HG03354 (cell line): ENCODE measurements around the gene KCNMA1.

Source experiments
- ATAC-seq: cut with Tn5 transposase; IDR thresholded peaks from one replicate; pipeline ENCODE4 v1.9.1; 2021; ENCODE audit warnings: mild to moderate bottlenecking; ENCODE audit not compliant: unreplicated experiment, poor library complexity, severe bottlenecking

The KCNMA1 gene

GRCh38 chr10:77079592-77080300, 557.9 kb downstream of the KCNMA1 start:
- no peak for ATAC-seq

GRCh38 chr10:77077316-77077945, 560.2 kb downstream of the KCNMA1 start:
- ATAC-seq = no peak

GRCh38 chr10:77075926-77076325, 561.7 kb downstream of the KCNMA1 start:
- no peak for ATAC-seq

- no peak for ATAC-seq
These were observed 563.4 kb downstream of the KCNMA1 start for GRCh38 chr10:77074104-77074624.

GRCh38 chr10:77073663-77073960, 564.0 kb downstream of the KCNMA1 start:
- ATAC-seq = no peak

- ATAC-seq = no peak
These were observed 564.6 kb downstream of the KCNMA1 start for GRCh38 chr10:77072836-77073662.

- no peak for ATAC-seq
These were observed 565.2 kb downstream of the KCNMA1 start for GRCh38 chr10:77072361-77072835.

GRCh38 chr10:77071956-77072355, 565.7 kb downstream of the KCNMA1 start:
- no peak for ATAC-seq

- ATAC-seq = no peak
These were observed 566.6 kb downstream of the KCNMA1 start for GRCh38 chr10:77071001-77071511.

GRCh38 chr10:77070346-77070745, 567.3 kb downstream of the KCNMA1 start:
- ATAC-seq = no peak

GRCh38 chr10:77068969-77069368, 568.6 kb downstream of the KCNMA1 start:
- no peak for ATAC-seq

- ATAC-seq = no peak
These were observed 569.3 kb downstream of the KCNMA1 start for GRCh38 chr10:77068272-77068671.

- no peak for ATAC-seq
These were observed 575.2 kb downstream of the KCNMA1 start for GRCh38 chr10:77062381-77062780.

GRCh38 chr10:77060913-77061312, 576.7 kb downstream of the KCNMA1 start:
- ATAC-seq = no peak

GRCh38 chr10:77056650-77057049, 581.0 kb downstream of the KCNMA1 start:
- no peak for ATAC-seq

GRCh38 chr10:77052593-77052992, 585.0 kb downstream of the KCNMA1 start:
- no peak for ATAC-seq

GRCh38 chr10:77051837-77052236, 585.8 kb downstream of the KCNMA1 start:
- no peak for ATAC-seq

- ATAC-seq = no peak
These were observed 587.7 kb downstream of the KCNMA1 start for GRCh38 chr10:77049896-77050295.

GRCh38 chr10:77049146-77049545, 588.5 kb downstream of the KCNMA1 start:
- ATAC-seq = no peak

GRCh38 chr10:77045085-77045484, 592.5 kb downstream of the KCNMA1 start:
- no peak for ATAC-seq
